ENCODE data around the gene MYH14. TPM values are rescaled to one million over a fixed set of nuclear protein-coding genes. Genes with fewer than 3 reads are reported as not detected.

The MYH14 gene
- total RNA-seq, 1 donor, result not detected

GRCh38 chr19:50252887-50253268 lies 49.5 kb downstream of the MYH14 start:
- TF ChIP-seq CTCF (IDR thresholded peaks at IDR 0.05; ENCODE audit: insufficient read depth, low read length), result no peak
- no peak overlapping the region for H3K4me3 ChIP-seq (ENCODE audit: low read depth, low read length)
- DNase-seq (ENCODE audit: low read depth), result no peak

GRCh38 chr19:50255115-50255514 lies 51.7 kb downstream of the MYH14 start:
- no peak for DNase-seq (ENCODE audit: low read depth)
- H3K4me3 ChIP-seq (ENCODE audit: low read depth, low read length), result no peak overlapping the region
- TF ChIP-seq CTCF (IDR thresholded peaks at IDR 0.05; ENCODE audit: insufficient read depth, low read length), result no peak

GRCh38 chr19:50257141-50257540 lies 53.7 kb downstream of the MYH14 start:
- no peak for DNase-seq (ENCODE audit: low read depth)
- no peak overlapping the region for H3K4me3 ChIP-seq (ENCODE audit: low read depth, low read length)
- no peak for TF ChIP-seq CTCF (IDR thresholded peaks at IDR 0.05; ENCODE audit: insufficient read depth, low read length)

GRCh38 chr19:50258918-50259372 lies 55.5 kb downstream of the MYH14 start:
- no peak overlapping the region for H3K4me3 ChIP-seq (ENCODE audit: low read depth, low read length)
- TF ChIP-seq CTCF (IDR thresholded peaks at IDR 0.05; ENCODE audit: insufficient read depth, low read length), result no peak
- no peak for DNase-seq (ENCODE audit: low read depth)

GRCh38 chr19:50261446-50261970 lies 58.1 kb downstream of the MYH14 start:
- no peak for TF ChIP-seq CTCF (IDR thresholded peaks at IDR 0.05; ENCODE audit: insufficient read depth, low read length)
- no peak for DNase-seq (ENCODE audit: low read depth)

GRCh38 chr19:50263176-50263575 lies 59.8 kb downstream of the MYH14 start:
- no peak overlapping the region for H3K4me3 ChIP-seq (ENCODE audit: low read depth, low read length)
- TF ChIP-seq CTCF (IDR thresholded peaks at IDR 0.05; ENCODE audit: insufficient read depth, low read length), result no peak
- no peak for DNase-seq (ENCODE audit: low read depth)

More at GRCh38 chr19:50261446-50261970, 58.1 kb downstream of the MYH14 start:
- H3K4me3 ChIP-seq (ENCODE audit: low read depth, low read length), result no peak overlapping the region

Data from fibroblast of the aortic adventitia (primary cell).